ENCODE data around the gene UQCRC2. TPM values are rescaled to one million over a fixed set of nuclear protein-coding genes. Genes with fewer than 3 reads are reported as not detected.

The UQCRC2 gene
- total RNA-seq, 1 experiment from 2014 or later, result 343 TPM

GRCh38 chr16:21984062-21984461 lies 30.9 kb downstream of the UQCRC2 start:
- intact Hi-C loops (cut with micrococcal nuclease; ENCODE audit: unreplicated experiment), result no loop called here
- H3K36me3 Mint-ChIP-seq (ENCODE audit: insufficient read depth, unreplicated experiment), result peaks cover 76% of the 10 kb centered on the region
- H3K27ac Mint-ChIP-seq (ENCODE audit: unreplicated experiment), result no peak overlapping the region
- H3K9me3 Mint-ChIP-seq (ENCODE audit: low read depth, unreplicated experiment), result no peaks in the 10 kb centered on the region
- H3K27me3 Mint-ChIP-seq (ENCODE audit: unreplicated experiment), result no peaks in the 10 kb centered on the region
- CTCF ChIA-PET, result no interaction called here
- H3K4me3 Mint-ChIP-seq (ENCODE audit: low read depth, unreplicated experiment), result no peak overlapping the region
- BruUV-seq (replicated peaks), result no TSS peak
- DNase-seq, result no peak
- H3K4me1 Mint-ChIP-seq (ENCODE audit: low read depth, unreplicated experiment), result no peaks in the 10 kb centered on the region
- no peak for TF ChIP-seq CTCF (IDR thresholded peaks at IDR 0.05; ENCODE audit: unreplicated experiment)

- Mint-ChIP-seq H3K36me3 (ENCODE audit: insufficient read depth, unreplicated experiment) (peaks cover 64% of the 10 kb centered on the region), H3K4me3 (ENCODE audit: low read depth, unreplicated experiment) (no peak overlapping the region), H3K27me3 (ENCODE audit: unreplicated experiment) (no peaks in the 10 kb centered on the region), H3K9me3 (ENCODE audit: low read depth, unreplicated experiment) (no peaks in the 10 kb centered on the region), H3K27ac (ENCODE audit: unreplicated experiment) (no peak overlapping the region), H3K4me1 (ENCODE audit: low read depth, unreplicated experiment) (no peaks in the 10 kb centered on the region)
- TF ChIP-seq CTCF (IDR thresholded peaks at IDR 0.05; ENCODE audit: unreplicated experiment), result no peak
- intact Hi-C loops (cut with micrococcal nuclease; ENCODE audit: unreplicated experiment), result no loop called here
- DNase-seq, result no peak
- no TSS peak for BruUV-seq (replicated peaks)
- CTCF ChIA-PET, result no interaction called here
Measured at GRCh38 chr16:21985524-21985923, 32.4 kb downstream of the UQCRC2 start.

- intact Hi-C loops (cut with micrococcal nuclease; ENCODE audit: unreplicated experiment), result no loop called here
- H3K27ac Mint-ChIP-seq (ENCODE audit: unreplicated experiment), result peak overlapping the region; percentile 2
Measured at GRCh38 chr16:21986692-21987246, 33.6 kb downstream of the UQCRC2 start.

GRCh38 chr16:21987498-21987897 lies 34.3 kb downstream of the UQCRC2 start:
- no TSS peak for BruUV-seq (replicated peaks)
- DNase-seq, result no peak
- intact Hi-C loops (cut with micrococcal nuclease; ENCODE audit: unreplicated experiment), result no loop called here
- peak overlapping the region; percentile 2 for H3K27ac Mint-ChIP-seq (ENCODE audit: unreplicated experiment)
- no peaks in the 10 kb centered on the region for H3K9me3 Mint-ChIP-seq (ENCODE audit: low read depth, unreplicated experiment)
- H3K36me3 Mint-ChIP-seq (ENCODE audit: insufficient read depth, unreplicated experiment), result peaks cover 45% of the 10 kb centered on the region
- H3K27me3 Mint-ChIP-seq (ENCODE audit: unreplicated experiment), result no peaks in the 10 kb centered on the region
- CTCF ChIA-PET, result no interaction called here
- TF ChIP-seq CTCF (IDR thresholded peaks at IDR 0.05; ENCODE audit: unreplicated experiment), result no peak
- no peaks in the 10 kb centered on the region for H3K4me1 Mint-ChIP-seq (ENCODE audit: low read depth, unreplicated experiment)
- H3K4me3 Mint-ChIP-seq (ENCODE audit: low read depth, unreplicated experiment), result no peak overlapping the region

More at GRCh38 chr16:21986692-21987246, 33.6 kb downstream of the UQCRC2 start:
- H3K27me3 Mint-ChIP-seq (ENCODE audit: unreplicated experiment), result no peaks in the 10 kb centered on the region
- no TSS peak for BruUV-seq (replicated peaks)
- no peak overlapping the region for H3K4me3 Mint-ChIP-seq (ENCODE audit: low read depth, unreplicated experiment)
- no peaks in the 10 kb centered on the region for H3K9me3 Mint-ChIP-seq (ENCODE audit: low read depth, unreplicated experiment)
- CTCF ChIA-PET, result no interaction called here
- peaks cover 53% of the 10 kb centered on the region for H3K36me3 Mint-ChIP-seq (ENCODE audit: insufficient read depth, unreplicated experiment)
- no peak for TF ChIP-seq CTCF (IDR thresholded peaks at IDR 0.05; ENCODE audit: unreplicated experiment)
- no peaks in the 10 kb centered on the region for H3K4me1 Mint-ChIP-seq (ENCODE audit: low read depth, unreplicated experiment)
- no peak for DNase-seq

Data from Calu3 (cell line).